Lower leg skin (tissue), 4 donors: Measurements from ENCODE around the gene IL17RB. TPM values are rescaled to one million over a fixed set of nuclear protein-coding genes. Genes with fewer than 3 reads are reported as not detected.

Source experiments
- DNase-seq, 2 donors: peaks; one replicate each; pipeline ENCODE4 v3.0.0-alpha.2; 2019; ENCODE audit warnings: low spot score in 2 of 2
- H3K4me3 ChIP-seq: fragments of 200-600 bp; sonication (generic); 2 replicates; pipeline ENCODE4 v1.5.1; 2017; ENCODE audit warnings: mild to moderate bottlenecking, low read depth; ENCODE audit not compliant: poor library complexity, severe bottlenecking
- POLR2A ChIP-seq, 2 donors: fragments of 450-650 bp; IDR thresholded peaks; one replicate each; pipeline ENCODE4 v1.6.1; 2016 to 2017; ENCODE audit warnings: antibody characterized with exemption in 2 of 2, mild to moderate bottlenecking in 1 of 2, moderate library complexity in 1 of 2
- WGBS, 2 donors: methylation state at CpG; one replicate each; pipeline ENCODE4 v1.1.5; 2018; 5-methylcytosine and 5-hydroxymethylcytosine counted together
- intact Hi-C: fragments of 100-400 bp; cut with DNase I; formaldehyde crosslinking; loops from one replicate; pipeline ENCODE4 v1.15.0; 2023; ENCODE audit warnings: low total_unique reads
- total RNA-seq, 4 donors: library from RNA; depleted of rRNA; stranded (reverse); fragments of >200 nt; gene quantifications; one replicate each; pipeline ENCODE4 v1.1.0, GENCODE V29; 2016
- TF ChIP-seq, protein P1 (sequence below), 3 donors: fragments of 450-650 bp; IDR thresholded peaks; one replicate each; pipeline ENCODE4 v1.5.1; 2016; ENCODE audit warnings: antibody characterized with exemption in 3 of 3, mild to moderate bottlenecking in 3 of 3, moderate library complexity in 2 of 3

The IL17RB gene
- total RNA-seq, 4 donors from 2014 or later: 0.63 to 1.9 (median 0.81) TPM; not detected in 1

DNA sequence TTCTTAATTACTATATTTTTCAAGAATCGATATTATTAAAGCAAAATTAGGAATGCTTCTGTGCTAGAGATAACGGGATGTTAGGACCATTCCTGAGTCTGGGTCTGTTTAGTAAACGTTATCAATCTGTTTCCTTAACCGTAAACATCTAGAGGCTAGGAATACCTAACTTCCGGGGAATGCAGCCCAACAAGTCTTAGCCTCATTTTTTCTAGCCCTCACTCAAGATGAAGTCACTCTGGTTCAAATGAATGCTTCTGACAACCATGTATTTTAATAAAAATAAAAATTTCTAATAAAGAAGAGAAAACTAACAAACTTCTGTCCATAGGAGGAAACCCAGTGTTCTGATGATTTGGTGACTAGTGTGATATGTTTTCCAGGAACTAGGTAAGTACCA, 56.3 kb downstream of the IL17RB start:
- no peak for TF ChIP-seq POLR2A (IDR thresholded peaks at IDR 0.05)
- TF ChIP-seq, protein P1, sequence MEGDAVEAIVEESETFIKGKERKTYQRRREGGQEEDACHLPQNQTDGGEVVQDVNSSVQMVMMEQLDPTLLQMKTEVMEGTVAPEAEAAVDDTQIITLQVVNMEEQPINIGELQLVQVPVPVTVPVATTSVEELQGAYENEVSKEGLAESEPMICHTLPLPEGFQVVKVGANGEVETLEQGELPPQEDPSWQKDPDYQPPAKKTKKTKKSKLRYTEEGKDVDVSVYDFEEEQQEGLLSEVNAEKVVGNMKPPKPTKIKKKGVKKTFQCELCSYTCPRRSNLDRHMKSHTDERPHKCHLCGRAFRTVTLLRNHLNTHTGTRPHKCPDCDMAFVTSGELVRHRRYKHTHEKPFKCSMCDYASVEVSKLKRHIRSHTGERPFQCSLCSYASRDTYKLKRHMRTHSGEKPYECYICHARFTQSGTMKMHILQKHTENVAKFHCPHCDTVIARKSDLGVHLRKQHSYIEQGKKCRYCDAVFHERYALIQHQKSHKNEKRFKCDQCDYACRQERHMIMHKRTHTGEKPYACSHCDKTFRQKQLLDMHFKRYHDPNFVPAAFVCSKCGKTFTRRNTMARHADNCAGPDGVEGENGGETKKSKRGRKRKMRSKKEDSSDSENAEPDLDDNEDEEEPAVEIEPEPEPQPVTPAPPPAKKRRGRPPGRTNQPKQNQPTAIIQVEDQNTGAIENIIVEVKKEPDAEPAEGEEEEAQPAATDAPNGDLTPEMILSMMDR (IDR thresholded peaks at IDR 0.05): no peak
- WGBS, 2 donors: 53 to 55% methylated on average over 5 of the region's 5 CpGs
- DNase-seq: no peak
- no peak overlapping the region for H3K4me3 ChIP-seq
- intact Hi-C loops: no loop called here

- 80 to 87% methylated on average over 8 of the region's 8 CpGs for WGBS, 2 donors
- intact Hi-C loops: no loop called here
- H3K4me3 ChIP-seq: no peak overlapping the region
Measured at GRCh38 chr3:53913401-53913800, 67.0 kb downstream of the IL17RB start.

More at GRCh38 chr3:53913401-53913800, 67.0 kb downstream of the IL17RB start:
- DNase-seq: no peak
- TF ChIP-seq, protein P1 (IDR thresholded peaks at IDR 0.05): no peak
- TF ChIP-seq POLR2A (IDR thresholded peaks at IDR 0.05): no peak

Other genes with a start within 250 kb of the IL17RB start
- 10 to 100 TPM in 2 of 4 donors, 1 to 10 TPM in 2; 4.6 to 14.9 (median 9.5) TPM for gene CHDH, start 149 bp upstream of the IL17RB start, total RNA-seq
- gene ACTR8, start 35.6 kb downstream of the IL17RB start, total RNA-seq: 10 to 100 TPM; 12.0 to 22.4 (median 19.2) TPM
- gene SELENOK, start 45.3 kb downstream of the IL17RB start, total RNA-seq: 10 to 100 TPM; 23.0 to 47.2 (median 30.1) TPM